ENCODE results near the gene UBE2B. TPM values are rescaled to one million over a fixed set of nuclear protein-coding genes. Genes with fewer than 3 reads are reported as not detected.

Gene UBE2B
- total and polyA plus RNA-seq, 4 donors: 20.1 to 91.6 (median 31.0) TPM

DNA sequence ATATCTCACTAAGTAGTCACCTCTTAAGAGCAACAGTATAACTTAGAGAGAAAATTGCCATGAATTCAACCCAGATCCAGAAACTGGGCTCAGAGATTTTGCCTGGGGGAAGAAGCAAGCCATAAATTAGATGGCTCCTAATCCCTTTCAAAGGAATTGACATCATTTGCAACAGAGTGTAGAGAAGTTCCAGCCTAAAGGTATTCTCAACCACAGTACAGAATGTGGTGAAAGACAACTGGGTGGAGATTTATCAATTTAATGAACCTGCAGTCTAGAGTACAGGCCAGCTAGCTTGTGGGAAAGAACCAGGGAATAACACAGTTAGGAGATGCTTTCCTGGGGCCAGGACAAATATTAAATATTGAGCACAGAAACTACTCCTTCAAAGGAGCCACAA is 44.0 kb upstream of the UBE2B start:
- TF ChIP-seq GABPA (IDR thresholded peaks at IDR 0.05 in 1 of 2, conservative IDR thresholded peaks at IDR 0.05 in 1 of 2) (no peak), HNF4G (IDR thresholded peaks at IDR 0.05) (no peak), YY1 (IDR thresholded peaks at IDR 0.05) (no peak), EGR1 (IDR thresholded peaks at IDR 0.05; ENCODE audit: low read depth in 2 of 2) (no peak), RAD21 (IDR thresholded peaks at IDR 0.05) (no peak), TAF1 (conservative IDR thresholded peaks at IDR 0.05) (no peak), HNF4A (conservative IDR thresholded peaks at IDR 0.05) (no peak), FOXA1 (IDR thresholded peaks at IDR 0.05) (no peak), JUND (IDR thresholded peaks at IDR 0.05) (no peak), FOXA2 (IDR thresholded peaks at IDR 0.05) (no peak), RXRA (IDR thresholded peaks at IDR 0.05) (no peak), SP1 (IDR thresholded peaks at IDR 0.05) (no peak), NR2F2 (IDR thresholded peaks at IDR 0.05) (no peak)
- TF ChIP-seq, protein P1, sequence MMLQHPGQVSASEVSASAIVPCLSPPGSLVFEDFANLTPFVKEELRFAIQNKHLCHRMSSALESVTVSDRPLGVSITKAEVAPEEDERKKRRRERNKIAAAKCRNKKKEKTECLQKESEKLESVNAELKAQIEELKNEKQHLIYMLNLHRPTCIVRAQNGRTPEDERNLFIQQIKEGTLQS (IDR thresholded peaks at IDR 0.05): no peak
- TF ChIP-seq, protein P2, sequence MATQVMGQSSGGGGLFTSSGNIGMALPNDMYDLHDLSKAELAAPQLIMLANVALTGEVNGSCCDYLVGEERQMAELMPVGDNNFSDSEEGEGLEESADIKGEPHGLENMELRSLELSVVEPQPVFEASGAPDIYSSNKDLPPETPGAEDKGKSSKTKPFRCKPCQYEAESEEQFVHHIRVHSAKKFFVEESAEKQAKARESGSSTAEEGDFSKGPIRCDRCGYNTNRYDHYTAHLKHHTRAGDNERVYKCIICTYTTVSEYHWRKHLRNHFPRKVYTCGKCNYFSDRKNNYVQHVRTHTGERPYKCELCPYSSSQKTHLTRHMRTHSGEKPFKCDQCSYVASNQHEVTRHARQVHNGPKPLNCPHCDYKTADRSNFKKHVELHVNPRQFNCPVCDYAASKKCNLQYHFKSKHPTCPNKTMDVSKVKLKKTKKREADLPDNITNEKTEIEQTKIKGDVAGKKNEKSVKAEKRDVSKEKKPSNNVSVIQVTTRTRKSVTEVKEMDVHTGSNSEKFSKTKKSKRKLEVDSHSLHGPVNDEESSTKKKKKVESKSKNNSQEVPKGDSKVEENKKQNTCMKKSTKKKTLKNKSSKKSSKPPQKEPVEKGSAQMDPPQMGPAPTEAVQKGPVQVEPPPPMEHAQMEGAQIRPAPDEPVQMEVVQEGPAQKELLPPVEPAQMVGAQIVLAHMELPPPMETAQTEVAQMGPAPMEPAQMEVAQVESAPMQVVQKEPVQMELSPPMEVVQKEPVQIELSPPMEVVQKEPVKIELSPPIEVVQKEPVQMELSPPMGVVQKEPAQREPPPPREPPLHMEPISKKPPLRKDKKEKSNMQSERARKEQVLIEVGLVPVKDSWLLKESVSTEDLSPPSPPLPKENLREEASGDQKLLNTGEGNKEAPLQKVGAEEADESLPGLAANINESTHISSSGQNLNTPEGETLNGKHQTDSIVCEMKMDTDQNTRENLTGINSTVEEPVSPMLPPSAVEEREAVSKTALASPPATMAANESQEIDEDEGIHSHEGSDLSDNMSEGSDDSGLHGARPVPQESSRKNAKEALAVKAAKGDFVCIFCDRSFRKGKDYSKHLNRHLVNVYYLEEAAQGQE (IDR thresholded peaks at IDR 0.05): no peak
- TF ChIP-seq, protein P3, sequence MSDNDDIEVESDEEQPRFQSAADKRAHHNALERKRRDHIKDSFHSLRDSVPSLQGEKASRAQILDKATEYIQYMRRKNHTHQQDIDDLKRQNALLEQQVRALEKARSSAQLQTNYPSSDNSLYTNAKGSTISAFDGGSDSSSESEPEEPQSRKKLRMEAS (IDR thresholded peaks at IDR 0.05): no peak
- TF ChIP-seq, protein P4, sequence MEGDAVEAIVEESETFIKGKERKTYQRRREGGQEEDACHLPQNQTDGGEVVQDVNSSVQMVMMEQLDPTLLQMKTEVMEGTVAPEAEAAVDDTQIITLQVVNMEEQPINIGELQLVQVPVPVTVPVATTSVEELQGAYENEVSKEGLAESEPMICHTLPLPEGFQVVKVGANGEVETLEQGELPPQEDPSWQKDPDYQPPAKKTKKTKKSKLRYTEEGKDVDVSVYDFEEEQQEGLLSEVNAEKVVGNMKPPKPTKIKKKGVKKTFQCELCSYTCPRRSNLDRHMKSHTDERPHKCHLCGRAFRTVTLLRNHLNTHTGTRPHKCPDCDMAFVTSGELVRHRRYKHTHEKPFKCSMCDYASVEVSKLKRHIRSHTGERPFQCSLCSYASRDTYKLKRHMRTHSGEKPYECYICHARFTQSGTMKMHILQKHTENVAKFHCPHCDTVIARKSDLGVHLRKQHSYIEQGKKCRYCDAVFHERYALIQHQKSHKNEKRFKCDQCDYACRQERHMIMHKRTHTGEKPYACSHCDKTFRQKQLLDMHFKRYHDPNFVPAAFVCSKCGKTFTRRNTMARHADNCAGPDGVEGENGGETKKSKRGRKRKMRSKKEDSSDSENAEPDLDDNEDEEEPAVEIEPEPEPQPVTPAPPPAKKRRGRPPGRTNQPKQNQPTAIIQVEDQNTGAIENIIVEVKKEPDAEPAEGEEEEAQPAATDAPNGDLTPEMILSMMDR (IDR thresholded peaks at IDR 0.05; ENCODE audit: low read depth, low read length, missing input control): no peak
- TF ChIP-seq, protein P5, sequence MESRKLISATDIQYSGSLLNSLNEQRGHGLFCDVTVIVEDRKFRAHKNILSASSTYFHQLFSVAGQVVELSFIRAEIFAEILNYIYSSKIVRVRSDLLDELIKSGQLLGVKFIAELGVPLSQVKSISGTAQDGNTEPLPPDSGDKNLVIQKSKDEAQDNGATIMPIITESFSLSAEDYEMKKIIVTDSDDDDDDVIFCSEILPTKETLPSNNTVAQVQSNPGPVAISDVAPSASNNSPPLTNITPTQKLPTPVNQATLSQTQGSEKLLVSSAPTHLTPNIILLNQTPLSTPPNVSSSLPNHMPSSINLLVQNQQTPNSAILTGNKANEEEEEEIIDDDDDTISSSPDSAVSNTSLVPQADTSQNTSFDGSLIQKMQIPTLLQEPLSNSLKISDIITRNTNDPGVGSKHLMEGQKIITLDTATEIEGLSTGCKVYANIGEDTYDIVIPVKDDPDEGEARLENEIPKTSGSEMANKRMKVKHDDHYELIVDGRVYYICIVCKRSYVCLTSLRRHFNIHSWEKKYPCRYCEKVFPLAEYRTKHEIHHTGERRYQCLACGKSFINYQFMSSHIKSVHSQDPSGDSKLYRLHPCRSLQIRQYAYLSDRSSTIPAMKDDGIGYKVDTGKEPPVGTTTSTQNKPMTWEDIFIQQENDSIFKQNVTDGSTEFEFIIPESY (IDR thresholded peaks at IDR 0.05): no peak
- Histone ChIP-seq H3K4me3 (ENCODE audit: low read depth in 1 of 3, low read length in 3 of 3) (no peak overlapping the region), H3K36me3 (ENCODE audit: control insufficient read depth in 4 of 4, insufficient read depth in 3 of 4, low read depth in 1 of 4, low read length in 3 of 4) (no peaks in the 10 kb centered on the region), H3K27ac (ENCODE audit: low read depth in 1 of 2, low read length in 2 of 2) (no peak overlapping the region), H3K4me1 (ENCODE audit: control insufficient read depth in 4 of 4, insufficient read depth in 4 of 4, low read length in 3 of 4) (no peaks in the 10 kb centered on the region), H3K9me3 (ENCODE audit: control insufficient read depth in 4 of 4, low read length in 3 of 4) (peaks cover 0 to 12% (median 4%) of the 10 kb centered on the region in 4 donors), H3K27me3 (ENCODE audit: control insufficient read depth in 4 of 4, insufficient read depth in 4 of 4, low read length in 3 of 4) (no peaks in the 10 kb centered on the region), H3K9ac (ENCODE audit: low read depth in 1 of 2, low read length in 2 of 2) (no peak overlapping the region)
- no peak for DNase-seq (ENCODE audit: low spot score)
